HG03139 (cell line): ENCODE data around the gene DR1.
"Not testable (repeated sequence)": the region's sequence is repeated elsewhere in the genome, so short reads cannot be mapped to it uniquely, and the experiment has no call there.

Experiments
- ATAC-seq: cut with Tn5 transposase; IDR thresholded peaks from one replicate; pipeline ENCODE4 v1.9.1; 2021; ENCODE audit not compliant: unreplicated experiment

The DR1 gene

GRCh38 chr1:93374334-93375106 is 28.8 kb downstream of the DR1 start:
- no peak for ATAC-seq

DNA sequence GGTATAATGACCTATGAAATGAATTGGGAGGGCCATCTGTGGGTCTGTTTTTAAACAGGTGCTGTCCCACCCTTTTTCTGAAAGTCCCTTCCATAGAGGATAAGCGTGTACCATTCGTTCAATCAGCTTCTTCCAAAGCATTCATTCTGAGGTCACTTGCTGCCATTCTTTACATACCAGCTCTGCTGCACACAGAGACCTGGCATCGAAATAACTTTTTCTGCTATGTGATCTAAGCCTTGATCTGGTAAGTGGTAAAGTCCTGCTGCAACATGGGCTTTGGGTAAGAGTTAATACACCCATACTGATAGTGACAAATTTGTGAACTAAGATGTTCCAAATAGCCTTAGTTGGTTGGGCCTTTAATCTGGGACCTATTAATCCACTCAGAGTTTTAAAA is 38.9 kb downstream of the DR1 start:
- ATAC-seq: no peak

DNA sequence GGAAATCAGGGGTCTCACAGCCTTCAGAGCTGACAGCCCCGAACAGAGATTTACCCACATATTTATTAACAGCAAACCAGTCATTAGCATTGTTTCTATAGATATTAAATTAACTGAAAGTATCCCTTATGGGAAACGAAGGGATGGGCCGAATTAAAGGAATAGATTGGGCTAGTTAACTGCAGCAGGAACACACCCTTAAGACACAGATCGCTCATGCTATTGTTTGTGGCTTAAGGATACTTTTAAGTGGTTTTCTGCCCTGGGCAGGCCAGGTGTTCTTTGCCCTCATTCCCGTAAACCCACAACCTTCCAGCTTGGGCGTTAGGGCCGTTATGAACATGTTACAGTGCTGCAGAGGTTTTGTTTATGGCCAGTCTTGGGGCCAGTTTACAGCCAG is 40.6 kb downstream of the DR1 start:
- not testable (repeated sequence) for ATAC-seq

DNA sequence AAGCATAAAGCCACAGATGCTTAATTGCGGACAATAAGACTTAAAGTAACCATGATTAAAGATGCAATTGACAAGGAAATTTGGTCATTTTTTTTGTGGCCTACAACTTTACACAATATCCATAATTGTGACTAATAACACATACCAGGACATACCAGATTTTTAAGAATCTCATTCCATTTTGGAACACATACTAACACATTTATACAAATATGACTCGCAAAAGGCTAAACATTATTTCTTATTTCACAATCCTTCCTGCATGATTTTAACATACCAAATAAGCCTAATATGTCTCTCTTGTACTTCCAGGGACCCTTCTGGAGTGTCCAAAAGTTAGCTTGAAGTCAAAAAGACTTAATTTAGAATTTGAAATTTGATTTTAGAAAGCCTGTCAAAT is 48.8 kb downstream of the DR1 start:
- no peak for ATAC-seq

DNA sequence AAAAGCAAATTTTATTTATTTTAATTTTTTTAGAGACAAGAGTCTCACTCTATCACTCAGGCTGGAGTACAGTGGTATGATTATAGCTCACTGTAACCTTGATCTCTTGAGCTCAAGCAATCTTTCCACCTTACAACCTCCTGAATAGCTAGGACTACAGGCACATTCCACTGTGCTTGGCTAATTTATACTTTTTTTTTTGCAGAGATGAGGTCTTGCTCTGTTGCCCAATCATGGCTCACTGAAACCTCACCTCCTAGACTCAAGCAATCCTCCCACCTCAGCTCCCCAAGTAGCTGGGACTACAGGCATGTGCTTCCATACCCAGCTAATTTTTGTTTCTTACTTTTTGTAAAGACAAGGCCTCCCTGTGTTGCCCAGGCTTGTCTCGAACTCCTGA is 49.5 kb downstream of the DR1 start:
- no peak for ATAC-seq

DNA sequence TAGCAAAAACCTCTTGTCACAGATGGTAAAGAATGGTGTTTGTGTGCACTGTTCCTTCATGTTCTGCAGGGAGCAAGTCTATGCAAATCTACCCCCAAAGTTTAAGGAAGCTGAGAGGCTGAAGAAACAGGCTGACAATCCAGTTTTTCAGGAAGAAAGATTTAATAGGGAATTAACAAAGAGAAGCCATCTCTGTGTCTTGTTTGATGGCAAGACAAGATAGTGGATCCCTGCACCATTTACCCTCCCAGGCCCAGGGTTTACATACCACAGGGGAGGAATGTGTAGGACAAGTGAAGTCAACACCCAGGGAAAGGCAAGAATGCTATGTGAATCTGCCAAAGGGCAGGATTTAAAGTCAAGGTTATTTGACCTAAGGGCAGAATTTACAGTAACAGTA is 54.1 kb downstream of the DR1 start:
- ATAC-seq: no peak

GRCh38 chr1:93408203-93408602 is 62.5 kb downstream of the DR1 start:
- no peak for ATAC-seq

DNA sequence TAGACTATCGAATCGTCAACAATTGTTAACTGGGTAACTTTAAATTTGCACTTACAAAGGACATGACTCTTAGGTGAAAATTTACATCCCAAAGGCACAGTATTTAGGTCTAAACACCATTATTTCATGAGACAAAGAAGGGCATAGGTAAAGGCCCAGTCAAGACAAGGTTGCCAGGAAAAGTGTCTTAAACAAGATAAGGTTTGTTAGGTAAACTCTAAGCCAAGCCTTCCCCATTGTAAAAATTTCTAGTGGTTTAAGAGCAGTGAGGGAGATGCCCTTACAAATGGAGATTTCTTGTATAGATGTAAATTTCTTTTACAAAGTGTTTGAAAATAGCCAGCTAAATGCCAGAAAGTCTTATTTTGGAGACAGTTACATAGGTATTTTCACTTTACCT is 65.3 kb downstream of the DR1 start:
- ATAC-seq: no peak

GRCh38 chr1:93414749-93415148 is 69.0 kb downstream of the DR1 start:
- ATAC-seq: no peak

DNA sequence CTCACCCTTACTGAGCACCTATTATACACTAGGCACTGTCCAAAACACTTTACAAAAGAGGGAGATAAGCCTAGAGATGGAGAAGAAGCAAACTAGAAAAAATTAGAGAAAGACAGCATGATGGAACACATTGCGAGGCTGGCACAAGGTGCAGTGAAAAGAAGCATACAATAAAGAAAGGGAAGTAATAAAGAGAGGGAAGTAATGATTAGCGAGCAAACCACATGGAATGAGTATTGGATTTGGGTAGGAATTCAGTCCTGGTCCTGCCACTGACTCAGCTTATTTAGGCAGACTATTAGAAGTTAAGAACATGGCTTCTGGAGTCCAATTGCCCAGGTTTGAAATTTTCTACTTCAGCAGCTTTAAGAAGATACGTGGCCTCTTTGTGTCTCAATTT is 69.6 kb downstream of the DR1 start:
- no peak for ATAC-seq

- ATAC-seq: no peak
These were observed 70.5 kb downstream of the DR1 start for GRCh38 chr1:93416183-93416582.
